Measurements from ENCODE around the gene PIK3IP1.

Gene PIK3IP1

GRCh38 chr22:31305194-31305593 lies 12.9 kb upstream of the PIK3IP1 start:
- DNase-seq: no peak

GRCh38 chr22:31302537-31302936 lies 10.2 kb upstream of the PIK3IP1 start:
- no peak for DNase-seq

- DNase-seq: no peak
Measured at GRCh38 chr22:31302006-31302405, 9.7 kb upstream of the PIK3IP1 start.

- DNase-seq: no peak
Measured at GRCh38 chr22:31300896-31301295, 8.6 kb upstream of the PIK3IP1 start.

- DNase-seq: no peak
Measured at GRCh38 chr22:31295831-31296657, 3.8 kb upstream of the PIK3IP1 start.

- no peak for DNase-seq
Measured at GRCh38 chr22:31295360-31295759, 3.1 kb upstream of the PIK3IP1 start.

- peak in 1 of 2 experiments; percentile 42 for DNase-seq
Measured at GRCh38 chr22:31291481-31292235, 630 bp downstream of the PIK3IP1 start.

- DNase-seq: peak; percentile 83 to 90
Measured at GRCh38 chr22:31290494-31291471, 1.5 kb downstream of the PIK3IP1 start.

- DNase-seq: no peak
Measured at GRCh38 chr22:31289344-31289743, 2.9 kb downstream of the PIK3IP1 start.

- DNase-seq: no peak
Measured at GRCh38 chr22:31288496-31289240, 3.6 kb downstream of the PIK3IP1 start.

GRCh38 chr22:31287818-31288495 lies 4.3 kb downstream of the PIK3IP1 start:
- DNase-seq: no peak

GRCh38 chr22:31286360-31287255 lies 5.7 kb downstream of the PIK3IP1 start:
- no peak for DNase-seq

GRCh38 chr22:31284281-31285155 lies 7.8 kb downstream of the PIK3IP1 start:
- peak; percentile 77 to 91 for DNase-seq

- DNase-seq: no peak
Measured at GRCh38 chr22:31282748-31283468, 9.4 kb downstream of the PIK3IP1 start.

- DNase-seq: no peak
Measured at GRCh38 chr22:31281733-31282132, 10.6 kb downstream of the PIK3IP1 start.

GRCh38 chr22:31279821-31280505 lies 12.3 kb downstream of the PIK3IP1 start:
- no peak for DNase-seq

- DNase-seq: no peak
Measured at GRCh38 chr22:31279327-31279669, 13.0 kb downstream of the PIK3IP1 start.

- DNase-seq: no peak
Measured at GRCh38 chr22:31278626-31279326, 13.5 kb downstream of the PIK3IP1 start.

Data from NCI-H524 (cell line).